Myocyte (in vitro differentiated cells): ENCODE data around the gene MUC2. TPM values are rescaled to one million over a fixed set of nuclear protein-coding genes. Genes with fewer than 3 reads are reported as not detected.
A peak's percentile ranks its signal among the peaks of the same experiment; 100 is the strongest.

Source experiments
- DNase-seq: peaks from one replicate; pipeline ENCODE4 v3.0.0-alpha.2; 2012; ENCODE audit warnings: low read depth
- total RNA-seq: library from RNA; depleted of rRNA; stranded (reverse); fragments of >200 nt; gene quantifications from 2 replicates; pipeline ENCODE4 v1.2.3, GENCODE V29; 2014

Gene MUC2
- total RNA-seq, 1 donor from 2014 or later, result not detected

DNA sequence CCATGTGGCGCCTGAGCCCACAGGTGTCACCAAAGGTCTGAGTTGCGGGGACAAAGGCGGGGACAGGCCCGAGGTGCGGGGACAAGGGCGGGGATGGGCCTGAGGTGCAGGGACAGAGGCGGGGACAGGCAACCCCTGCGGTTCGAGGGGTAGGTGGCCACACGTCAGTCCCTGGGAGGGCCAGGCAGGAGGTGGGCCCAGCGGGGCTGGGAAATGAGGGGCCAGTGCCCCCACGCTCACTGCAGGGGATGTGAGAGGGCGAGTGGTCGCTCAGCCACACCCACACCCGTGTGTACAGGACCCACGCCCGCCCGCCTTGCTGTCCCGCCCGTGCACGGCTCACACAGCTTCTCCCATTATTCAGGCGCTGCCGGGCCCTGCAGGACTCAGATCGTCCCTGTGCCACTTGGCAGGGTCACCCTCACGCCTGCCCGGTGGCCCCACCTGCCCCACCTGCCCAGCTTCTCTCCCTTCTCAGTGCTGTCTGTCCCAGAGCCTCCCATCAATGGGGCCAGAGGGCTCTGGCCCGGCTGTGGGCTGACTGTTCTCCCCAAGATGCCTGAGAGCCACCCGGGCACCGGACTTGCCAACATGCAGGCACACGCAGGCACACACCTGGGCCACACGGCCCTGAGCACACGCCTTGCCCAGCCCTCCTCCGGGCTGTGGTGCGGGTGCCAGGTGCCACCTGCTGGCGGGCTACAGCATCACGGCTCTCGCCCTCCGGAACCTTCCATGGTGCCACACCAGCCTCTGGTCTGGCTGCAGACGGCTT, 23.9 kb upstream of the MUC2 start:
- DNase-seq, result peak; percentile 54

DNA sequence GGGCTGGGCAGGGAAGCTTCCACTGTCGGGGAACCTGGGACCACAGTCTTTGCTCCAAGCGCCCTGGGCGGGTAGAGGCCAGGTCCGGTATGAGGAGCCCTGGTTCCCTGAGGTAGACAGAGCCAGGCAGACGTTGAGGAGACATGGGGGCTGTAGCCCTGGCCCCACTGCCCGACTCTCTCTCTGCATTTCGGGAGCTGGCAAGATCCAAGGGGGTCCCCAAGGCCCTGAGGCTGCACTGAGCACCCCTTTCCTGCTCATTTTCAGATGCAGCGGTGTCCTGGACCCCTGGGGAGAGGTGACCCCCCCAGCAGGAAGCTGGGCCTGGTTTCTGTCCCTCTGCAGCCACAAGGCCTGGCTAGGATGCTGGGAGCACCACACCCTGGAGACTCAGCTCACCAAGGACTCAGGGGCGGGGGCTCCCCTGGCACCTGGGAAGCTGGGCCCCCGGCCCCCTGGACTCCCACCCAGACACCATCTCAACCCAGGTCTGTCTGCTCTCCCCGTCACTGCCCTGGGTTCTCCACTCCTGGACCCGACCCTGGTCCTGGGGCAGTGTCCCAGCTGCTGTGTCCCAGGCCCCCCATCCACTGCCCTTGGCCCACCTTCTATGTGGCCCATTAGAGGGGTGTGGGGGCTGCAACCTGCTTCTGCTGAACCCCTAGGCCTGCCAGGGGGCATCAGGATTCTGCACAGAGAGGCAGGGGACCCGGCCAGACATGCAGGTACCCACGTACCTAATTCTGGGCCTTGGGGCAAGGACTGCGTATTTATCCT, 23.1 kb upstream of the MUC2 start:
- DNase-seq, result no peak

DNA sequence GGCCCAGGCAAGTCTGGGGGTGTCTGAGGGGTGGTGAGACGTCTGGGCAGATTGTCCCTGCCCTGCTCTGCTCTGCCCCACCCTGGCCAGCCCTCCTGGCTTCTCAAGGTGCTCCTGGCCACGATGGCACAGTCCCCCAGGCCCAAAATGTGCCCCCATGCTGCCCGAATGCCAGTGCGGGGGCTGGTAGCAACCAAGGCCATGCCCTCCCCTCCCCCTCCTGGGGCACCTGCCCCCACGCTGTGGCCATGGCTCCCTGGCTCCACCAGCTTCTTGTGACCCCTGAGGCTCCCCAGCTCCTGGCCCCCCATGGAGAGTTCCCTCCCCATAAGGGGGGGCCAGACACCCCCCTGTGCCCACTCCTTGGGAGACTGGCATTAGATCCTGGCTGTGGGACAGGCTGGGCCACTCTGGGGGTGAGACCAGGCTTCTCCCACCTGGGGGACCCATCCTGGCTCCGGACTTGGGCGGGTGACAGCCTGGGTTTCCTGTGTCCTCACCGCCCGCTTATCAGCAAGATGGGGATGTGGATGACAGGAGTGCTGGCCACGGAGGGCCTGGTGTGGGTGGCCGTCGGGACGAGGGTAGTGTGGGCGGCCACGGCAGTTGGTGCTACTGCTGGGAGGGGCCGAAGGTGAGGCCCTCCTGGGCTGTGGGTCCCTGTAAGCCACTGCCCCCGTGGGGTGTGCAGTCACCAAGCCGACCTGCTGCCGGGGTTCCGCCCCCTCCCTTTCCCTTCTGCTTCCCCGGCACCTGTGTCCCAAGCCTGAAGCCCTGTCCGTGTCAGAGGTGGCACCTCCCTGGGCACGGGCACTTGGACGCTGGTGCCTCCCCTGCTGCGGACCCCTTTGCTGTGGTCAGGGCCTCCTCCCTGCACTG, 22.3 kb upstream of the MUC2 start:
- no peak for DNase-seq

- DNase-seq, result peak; percentile 35
Observed at GRCh38 chr11:1053121-1053901, 21.4 kb upstream of the MUC2 start.

DNA sequence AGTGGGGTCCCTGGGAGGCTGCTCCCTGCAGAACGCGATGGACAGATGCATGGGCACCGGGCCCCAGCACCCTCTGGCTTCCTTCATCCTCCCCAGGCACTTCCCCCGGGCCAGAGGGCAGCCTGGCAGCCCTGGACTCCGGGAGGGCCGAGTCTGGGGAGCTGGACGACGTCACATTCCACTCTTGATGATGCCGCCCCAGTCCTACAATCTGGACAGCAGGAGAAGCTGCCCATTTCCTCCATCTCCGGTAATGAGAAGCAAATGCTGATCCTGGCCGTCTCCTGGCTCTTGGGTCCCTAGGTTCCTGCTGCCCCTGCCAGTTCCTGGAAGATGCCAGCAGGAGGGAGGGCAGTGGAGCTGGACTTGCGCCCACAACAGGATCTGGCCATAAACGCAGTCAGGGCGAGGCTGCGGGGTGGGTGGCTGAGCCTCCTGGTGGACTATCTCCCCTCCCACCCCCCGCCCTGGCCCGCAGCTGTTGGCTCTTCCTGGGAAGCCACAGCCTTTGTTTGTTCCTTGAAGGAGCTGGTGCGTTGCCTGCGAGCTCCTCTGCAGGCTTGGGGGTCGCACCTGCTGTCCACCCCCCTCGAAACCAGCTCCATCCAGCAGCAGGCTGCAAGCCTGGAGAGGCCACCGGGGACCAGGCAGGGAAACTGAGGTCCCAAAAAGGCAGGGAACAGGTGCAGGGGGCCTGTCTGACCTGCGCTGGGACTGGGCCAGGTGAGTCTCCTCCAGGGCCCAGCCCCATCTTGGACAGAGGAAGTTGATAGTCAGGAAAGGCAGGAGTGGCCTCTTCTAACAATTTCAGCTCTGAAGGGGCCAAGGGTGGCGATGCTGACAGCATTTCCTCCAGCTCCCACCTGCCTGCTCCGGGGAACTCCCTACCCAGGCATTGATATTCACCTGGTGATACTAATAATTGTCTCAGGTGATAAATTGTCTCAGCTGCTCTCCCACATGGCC, 20.2 kb upstream of the MUC2 start:
- peak; percentile 70 for DNase-seq

DNA sequence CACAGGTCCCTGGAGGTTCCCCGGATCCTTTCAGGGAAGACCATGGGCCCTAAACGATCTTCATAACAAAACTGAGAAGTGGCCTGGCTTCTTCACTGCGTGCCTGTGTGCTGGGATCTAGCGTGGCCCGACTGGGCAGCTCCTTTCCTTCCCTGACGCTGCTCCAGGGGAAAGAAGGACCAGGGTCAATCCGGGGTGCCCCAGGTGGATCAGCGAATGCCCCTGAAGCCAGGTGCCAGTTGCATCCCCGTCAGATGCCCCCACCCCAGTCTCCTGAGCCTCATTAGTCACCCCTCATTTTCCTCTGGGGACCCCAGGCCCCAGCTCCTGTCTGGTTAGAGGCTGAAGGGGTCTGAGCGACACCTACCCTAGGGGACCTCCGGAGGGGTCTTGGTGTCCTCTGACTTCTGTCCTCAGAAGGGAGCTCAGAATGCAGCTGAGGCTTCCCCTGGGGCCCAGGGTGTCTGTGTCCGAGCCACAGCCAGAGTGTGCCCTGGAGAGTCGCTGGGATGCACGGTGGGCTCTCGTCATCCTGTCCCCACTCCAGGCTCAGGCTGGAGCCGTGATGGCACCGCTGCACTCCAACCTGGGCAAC, 19.5 kb upstream of the MUC2 start:
- DNase-seq, result no peak

GRCh38 chr11:1055990-1056771, 18.5 kb upstream of the MUC2 start:
- no peak for DNase-seq

GRCh38 chr11:1057806-1058205, 16.9 kb upstream of the MUC2 start:
- DNase-seq, result no peak

- DNase-seq, result no peak
Observed at GRCh38 chr11:1059759-1060158, 14.9 kb upstream of the MUC2 start.

DNA sequence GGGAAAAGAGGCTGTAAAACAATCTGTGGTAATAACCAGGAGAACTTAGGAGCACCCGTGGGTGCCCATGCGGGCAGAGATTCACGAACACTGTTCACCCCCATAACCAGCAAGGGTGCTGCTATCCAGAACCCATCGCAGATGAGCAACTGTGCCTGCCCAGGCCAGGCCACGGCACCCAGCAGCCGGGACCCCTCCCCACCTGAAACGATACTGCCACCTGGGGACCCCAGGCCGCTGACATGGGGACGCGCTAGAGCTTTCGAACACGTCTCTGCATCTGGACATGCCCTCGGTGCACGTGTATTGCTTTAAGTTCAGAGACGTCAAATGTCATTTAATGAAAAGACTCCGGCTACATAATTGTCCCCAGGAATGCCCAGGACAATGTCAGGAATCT, 14.3 kb upstream of the MUC2 start:
- no peak for DNase-seq

- peak; percentile 42 for DNase-seq
Observed at GRCh38 chr11:1060852-1061616, 13.6 kb upstream of the MUC2 start.

DNA sequence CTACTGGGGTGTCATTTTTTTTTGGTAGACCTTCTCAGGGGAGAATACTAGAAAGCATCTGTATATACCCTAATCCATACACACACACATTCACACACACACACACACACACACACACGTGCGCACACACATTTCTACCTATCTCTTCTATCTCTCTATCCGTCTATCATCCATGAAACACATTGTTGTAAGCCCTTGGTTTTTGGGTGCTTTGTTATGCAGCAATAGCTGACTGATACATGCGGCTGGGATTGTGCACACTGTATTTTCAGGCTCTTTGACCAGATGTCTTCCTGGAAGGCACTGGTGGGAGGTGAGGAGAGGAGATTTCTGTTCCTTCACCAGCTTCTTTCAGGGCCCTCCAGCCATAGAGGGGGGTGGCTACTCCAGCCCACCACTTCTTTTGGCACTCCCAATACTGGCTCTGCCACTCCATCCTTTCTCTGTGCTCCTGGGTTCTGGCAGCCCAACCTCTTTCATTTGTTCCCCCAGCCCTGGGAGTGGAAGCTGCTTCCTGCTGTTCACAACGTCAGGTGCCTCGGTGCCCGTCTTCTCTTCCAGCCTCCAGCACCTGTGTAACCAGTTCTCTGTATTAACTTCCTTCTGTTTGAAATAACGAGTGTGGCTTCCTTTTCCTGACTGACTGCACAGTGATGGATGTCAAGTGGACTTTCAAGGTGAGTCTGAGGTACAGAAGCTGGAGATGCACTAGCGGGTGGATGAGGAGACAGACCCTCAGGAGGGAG, 12.4 kb upstream of the MUC2 start:
- no peak for DNase-seq

- no peak for DNase-seq
Observed at GRCh38 chr11:1064167-1064566, 10.5 kb upstream of the MUC2 start.

DNA sequence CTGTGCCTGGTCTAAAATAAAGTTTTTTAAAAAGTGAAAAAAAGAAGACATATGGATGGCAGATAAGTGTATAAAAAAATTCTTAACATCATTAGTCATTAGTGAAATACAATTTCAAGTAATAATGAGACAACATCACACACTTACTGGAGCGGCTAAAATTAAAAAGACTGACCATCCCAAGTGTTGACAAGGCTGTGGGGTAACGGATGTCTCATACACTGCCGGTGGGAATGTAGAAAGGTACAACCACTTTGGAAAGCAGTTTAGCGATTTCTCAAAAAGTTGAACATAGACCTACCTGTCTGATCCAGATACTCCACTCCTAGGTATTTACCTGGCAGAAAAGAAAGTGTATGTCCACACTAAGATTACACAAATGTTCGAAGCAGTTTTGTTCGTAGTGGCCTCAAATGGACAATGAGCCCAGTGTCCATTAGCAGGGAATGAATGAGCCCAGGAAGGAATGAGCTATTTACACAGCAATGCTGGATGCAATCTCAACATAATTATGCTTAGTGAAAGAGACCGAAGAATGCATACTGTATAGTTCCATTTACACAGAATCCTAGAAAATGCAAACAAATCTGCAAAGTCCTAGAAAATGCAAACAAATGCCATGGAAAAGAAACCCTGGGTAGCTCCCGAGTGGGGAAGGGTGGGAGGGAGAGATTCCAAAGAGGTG, 6.7 kb upstream of the MUC2 start:
- no peak for DNase-seq

GRCh38 chr11:1069740-1070139, 4.9 kb upstream of the MUC2 start:
- DNase-seq, result no peak
